ENCODE measurements around the gene GABRB1.

DNA sequence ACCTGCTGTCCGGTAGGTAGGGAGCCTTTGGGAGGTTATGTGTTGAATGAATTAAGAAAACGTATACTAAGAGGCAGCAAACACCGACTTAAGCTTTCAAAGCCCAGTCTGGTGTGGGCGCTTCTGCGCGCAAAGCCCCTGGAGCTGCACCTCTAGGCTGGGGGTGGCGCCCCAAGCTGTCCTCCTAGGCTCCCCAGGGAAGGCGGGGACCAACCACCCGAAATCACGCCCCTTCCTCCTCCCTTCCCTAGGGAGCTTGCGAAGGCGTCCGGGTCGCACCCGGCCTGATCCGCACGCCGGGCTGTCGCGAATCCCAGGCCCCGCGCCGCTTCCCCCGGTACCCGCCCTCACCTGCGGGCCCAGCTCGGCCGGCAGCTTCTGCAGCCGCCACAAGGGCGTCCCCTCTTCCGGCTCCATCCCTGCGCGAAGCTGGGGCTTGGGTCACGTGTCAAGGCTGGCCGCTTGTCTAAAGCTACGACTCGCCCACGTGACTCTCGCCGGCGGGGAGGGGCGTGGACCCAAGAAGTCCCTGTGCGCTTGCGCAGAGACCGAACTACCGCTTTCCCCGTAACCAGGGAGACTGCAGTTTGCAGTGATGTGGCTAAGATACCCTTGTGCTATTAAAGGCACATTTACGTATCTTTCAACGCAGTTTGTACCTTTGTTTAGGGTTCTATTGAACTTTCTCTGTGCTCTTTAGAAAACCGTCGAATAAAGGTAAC, 432.0 kb downstream of the GABRB1 start, which contains the start of gene COMMD8:
- TF ChIP-seq, protein P1, sequence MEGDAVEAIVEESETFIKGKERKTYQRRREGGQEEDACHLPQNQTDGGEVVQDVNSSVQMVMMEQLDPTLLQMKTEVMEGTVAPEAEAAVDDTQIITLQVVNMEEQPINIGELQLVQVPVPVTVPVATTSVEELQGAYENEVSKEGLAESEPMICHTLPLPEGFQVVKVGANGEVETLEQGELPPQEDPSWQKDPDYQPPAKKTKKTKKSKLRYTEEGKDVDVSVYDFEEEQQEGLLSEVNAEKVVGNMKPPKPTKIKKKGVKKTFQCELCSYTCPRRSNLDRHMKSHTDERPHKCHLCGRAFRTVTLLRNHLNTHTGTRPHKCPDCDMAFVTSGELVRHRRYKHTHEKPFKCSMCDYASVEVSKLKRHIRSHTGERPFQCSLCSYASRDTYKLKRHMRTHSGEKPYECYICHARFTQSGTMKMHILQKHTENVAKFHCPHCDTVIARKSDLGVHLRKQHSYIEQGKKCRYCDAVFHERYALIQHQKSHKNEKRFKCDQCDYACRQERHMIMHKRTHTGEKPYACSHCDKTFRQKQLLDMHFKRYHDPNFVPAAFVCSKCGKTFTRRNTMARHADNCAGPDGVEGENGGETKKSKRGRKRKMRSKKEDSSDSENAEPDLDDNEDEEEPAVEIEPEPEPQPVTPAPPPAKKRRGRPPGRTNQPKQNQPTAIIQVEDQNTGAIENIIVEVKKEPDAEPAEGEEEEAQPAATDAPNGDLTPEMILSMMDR (conservative IDR thresholded peaks at IDR 0.05; ENCODE audit: low read depth, low read length), result no peak
- TF ChIP-seq EZH2 (IDR thresholded peaks at IDR 0.05; ENCODE audit: low read length, unreplicated experiment), result no peak
- no peak for TF ChIP-seq EZH2phosphoT487 (IDR thresholded peaks at IDR 0.05; ENCODE audit: borderline replicate concordance, low read length)
